Stimulated activated CD4-positive, alpha-beta T cell treated with anti-CD3 and anti-CD28 coated beads, Interleukin-4, amount 100 ng/mL, for 1 hour (primary cell): ENCODE measurements around the gene ACP4.

Experiments
- DNase-seq: peaks from one replicate; pipeline ENCODE4 v3.0.0-alpha.2; 2020

ACP4 gene

DNA sequence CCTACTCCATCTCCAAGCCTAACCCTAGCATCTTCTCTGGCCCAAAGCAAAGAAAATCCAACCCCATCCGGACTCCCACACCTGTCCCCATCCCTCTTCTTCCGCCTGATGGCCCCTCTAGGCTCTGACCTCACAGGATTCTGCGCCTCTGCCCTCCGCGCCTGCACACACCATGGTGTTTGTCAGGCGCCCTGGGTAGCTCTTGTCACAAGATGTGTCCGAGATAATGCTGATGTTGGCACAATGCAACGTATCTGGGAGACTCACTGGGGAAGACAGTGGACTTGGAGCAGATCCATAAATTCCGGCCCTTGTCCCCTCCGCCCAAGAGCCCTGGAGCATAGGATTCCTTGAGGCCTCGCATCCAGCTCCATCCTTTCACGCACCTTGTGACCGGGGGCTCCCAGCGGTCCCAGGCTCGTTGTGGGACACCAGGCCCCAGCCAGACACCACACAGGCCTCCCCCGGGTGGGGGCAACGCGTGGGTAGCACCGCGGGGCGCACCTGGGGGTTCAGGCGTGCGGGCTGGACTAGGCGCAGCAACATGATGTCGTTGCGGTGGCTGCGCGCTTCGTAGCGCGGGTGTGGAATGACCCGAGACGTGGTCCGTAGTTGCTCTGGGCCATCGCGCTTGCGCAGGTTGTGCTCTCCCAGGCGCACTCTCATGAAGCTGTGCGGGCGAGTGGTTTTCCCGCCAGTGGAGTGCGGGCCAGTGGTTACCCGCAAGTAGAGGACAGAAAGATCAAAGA, 36.5 kb downstream of the ACP4 start:
- no peak for DNase-seq

DNA sequence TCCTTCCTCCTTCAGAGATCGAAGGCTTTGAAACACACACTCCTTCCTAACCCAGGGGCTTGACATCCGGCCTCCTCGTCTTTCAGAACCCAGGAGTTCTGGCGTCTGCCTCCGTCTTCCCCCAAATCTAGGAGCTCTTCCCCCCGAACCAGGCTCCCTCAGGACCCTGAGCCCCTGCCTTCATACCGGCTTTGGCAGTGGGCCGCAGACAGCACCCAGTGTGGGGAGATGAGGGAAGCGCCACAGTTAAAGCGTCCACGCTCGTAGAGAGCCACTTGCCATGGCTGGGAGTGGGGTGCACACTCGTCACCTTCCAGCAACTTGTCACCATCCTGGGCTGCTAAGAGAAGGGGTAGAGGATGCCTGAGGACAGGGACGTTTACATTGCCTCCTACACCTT, 37.3 kb downstream of the ACP4 start:
- no peak for DNase-seq

DNA sequence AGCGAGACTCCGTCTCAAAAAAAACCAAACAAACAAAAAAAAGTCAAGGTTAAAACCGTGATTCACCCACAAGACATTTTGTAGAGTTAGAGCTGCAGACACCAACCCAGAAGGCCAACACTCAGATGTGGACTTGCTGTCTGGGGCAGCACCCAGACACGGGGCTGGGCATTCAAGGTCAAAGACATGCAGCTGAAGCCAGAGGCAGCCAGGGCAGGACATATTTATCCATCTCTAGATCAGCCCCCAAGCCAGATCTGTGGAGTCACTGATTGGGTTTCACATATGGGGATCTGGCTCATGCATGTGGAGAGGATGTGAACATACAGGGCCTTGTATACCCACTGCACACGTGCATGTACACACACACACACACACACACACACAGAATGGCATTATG, 39.6 kb downstream of the ACP4 start:
- no peak for DNase-seq

DNA sequence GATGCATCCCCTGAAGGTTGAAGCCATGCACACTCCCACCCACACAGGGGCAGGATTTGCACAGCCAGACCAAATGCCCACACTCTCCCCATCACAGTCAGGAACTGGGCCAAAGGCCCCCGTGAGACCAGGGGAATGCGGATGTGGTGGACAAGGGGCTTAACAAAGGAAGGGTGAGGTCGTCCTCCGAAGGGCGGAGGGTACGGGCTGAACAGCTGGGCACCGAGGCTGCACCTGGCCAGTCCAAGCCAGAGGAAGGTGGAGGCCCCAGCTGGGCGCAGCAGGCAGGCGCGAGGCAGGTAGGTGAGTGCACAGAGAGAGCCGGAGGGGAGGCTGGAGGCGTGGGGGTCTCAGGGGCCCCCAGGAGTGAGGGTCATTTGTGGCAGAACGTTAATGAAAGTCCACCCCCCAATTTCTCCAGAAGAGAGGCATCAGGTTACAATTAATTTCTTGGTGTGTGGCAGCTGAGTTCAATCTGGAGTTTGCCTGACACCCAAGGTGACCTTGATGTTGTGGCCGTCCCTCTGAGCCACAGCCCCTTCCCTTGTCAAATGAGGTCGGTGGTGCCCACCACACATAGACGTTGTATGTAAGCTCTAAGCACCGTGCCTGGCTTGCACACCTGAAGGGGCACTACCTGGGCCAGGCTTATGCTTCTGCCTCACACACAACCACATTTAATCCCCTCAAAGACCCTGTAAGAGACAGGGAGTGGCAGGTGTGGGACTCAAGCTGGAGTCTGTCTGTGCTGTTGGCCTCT, 40.2 kb downstream of the ACP4 start:
- no peak for DNase-seq

DNA sequence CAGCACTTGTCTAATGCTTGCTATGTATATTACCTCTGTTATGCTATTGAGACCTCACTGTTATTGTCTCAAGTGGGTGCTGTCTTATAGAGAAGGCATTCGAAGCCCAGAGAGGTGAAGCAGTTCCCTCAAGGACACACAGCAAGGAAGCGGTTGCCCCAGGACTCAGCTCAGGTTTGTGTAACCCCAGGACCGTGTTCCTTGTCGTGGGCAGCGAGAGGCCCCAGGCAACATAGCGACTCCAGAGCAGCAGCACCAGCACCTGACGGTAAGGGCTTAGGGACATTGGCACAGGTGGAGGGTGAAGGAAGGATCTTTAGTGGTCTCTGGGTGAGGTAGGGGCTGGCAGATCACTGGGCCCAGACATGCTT, 40.8 kb downstream of the ACP4 start:
- no peak for DNase-seq

DNA sequence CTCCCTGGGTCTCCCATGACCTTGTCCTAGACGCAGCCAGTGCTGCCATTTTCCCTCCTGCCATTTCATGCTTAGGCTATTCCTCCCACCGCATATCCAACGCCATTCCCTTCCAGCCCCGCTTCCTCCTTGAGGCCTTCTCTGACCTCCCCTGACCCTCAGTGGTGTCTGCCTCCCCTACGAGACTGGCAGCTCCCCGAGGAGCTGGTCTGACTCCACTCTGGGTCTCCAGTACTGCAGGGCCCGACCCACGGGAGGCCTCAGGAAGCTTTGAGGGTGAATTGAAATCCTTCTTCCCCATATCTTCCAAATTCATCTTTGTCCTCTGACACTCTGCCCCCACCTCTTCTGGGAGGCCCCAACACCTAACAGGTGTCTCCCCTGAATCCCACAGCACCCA, 42.5 kb downstream of the ACP4 start:
- DNase-seq, result no peak

DNA sequence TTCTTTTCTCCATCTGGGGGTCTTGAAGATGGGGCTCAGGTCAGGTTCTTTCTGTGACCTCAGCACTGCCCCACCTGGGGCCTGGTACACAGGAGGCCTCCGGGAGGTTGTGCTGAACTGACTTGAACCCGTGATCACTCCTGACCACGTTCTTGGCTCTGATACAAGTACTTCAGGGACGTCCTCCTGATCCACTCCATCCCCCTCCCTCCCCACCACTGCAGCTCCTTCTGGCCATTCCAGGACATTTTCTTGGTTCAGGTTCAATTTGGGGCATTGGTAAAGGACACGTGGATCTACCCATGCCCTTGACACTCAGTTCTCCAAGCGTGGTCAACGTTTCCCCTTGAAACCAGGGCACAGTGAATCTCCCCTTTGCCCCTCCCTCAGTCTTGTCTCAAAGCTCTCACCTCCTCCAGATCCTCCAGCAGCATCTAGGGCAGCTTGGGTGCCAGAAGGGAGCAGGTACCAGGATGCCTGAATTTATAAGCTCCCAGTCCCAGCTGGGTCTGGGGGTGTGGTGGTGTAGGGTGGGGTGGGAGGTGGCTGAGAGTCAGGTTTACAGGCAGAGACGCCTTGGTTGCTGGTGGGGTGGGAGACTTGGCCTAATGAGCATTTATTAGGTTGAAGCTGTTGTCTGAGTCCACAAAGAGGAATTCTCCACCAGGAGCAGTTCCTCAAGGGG, 43.0 kb downstream of the ACP4 start, which contains the start of gene KLK15:
TSS of gene KLK15 (minus strand) at position 458 of the 685 bp plus-strand sequence. CDS start 2,082 bp downstream, outside the sequence.
- DNase-seq, result no peak

DNA sequence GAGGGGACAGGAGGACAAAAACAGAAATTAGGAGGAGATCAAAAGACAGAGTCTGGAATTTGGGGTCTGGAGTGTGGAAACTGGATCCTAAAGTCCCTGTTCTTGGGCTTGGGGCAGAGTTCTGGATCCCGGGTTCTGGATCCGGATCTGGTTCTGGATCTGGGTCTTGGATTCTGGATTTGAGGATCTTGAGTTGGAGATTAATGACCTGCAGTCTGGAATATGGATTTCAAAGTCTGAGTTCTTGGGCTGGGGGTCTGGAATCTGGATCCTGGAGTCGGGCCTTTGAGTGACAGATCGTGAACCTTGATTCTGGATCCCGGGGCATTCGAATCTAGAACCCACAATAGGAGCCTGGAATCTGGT, 43.6 kb downstream of the ACP4 start:
- DNase-seq, result no peak

DNA sequence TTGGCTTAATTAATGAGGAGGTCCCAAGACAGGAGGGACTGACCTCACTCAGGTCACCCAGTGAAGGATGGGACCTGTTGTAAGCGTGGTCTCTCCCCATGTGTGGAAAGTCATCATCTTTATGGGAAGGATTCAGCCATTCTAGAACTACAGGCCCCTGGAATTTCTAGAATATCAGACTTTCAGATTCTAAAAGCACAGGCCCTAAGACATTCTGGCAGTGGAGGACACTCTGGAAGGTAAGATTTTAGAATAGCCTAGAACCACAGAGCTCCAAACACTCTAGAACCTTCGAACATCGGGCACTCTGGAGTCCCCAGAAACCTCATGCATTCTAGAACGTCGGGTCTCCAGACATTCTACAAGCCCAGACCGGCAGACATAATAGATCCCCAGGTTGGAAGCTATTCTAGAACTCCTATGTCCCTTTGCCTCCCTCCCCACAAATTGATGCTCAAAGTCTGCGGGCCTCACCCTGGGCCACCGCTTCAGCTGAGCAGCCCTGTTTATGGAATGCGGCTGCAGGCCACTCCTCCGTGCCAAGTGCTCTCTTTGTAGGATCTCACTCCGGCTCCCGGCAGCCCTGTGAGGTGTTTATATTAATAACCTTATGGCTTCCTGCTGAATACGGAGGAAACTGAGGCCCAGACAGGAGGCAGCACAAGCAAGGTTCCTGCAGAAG, 45.0 kb downstream of the ACP4 start:
- DNase-seq, result no peak

DNA sequence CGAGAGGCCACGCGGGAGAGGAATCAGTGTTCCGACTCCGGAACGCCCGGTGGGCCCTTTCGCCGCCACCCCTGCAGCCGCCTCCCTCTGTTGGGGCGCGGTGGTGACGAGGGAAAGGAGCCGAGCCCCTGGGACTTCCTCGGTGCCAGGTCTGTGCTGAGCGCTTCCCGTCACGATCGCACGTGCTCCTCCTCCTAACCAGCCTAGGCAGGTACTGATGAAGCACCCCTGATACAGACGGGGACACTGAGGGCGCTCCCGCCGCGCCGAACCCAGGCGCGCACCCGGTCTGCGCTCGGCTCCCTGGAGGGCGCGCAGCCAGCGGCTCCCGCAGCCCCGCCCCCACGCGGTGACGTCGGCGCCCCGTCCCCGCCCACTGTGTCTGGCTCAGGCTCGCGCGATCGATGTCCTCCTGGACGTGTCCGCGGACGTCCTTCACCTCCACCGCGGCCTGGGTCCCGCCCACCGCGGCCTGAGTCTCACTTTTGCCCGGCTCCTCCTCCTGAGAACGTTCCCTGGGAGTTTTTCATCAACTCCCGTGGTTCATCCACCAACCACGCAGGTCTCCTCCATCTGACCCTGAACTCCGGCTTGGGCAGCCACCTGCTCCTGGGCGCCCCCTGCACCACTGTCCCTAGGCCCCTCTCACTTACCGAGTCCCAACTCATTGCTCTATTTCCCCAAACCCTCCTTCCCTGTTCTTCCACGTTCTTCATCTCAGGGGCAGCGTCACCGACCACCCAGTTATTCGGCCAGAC, 45.7 kb downstream of the ACP4 start:
- DNase-seq, result peak; percentile 77

DNA sequence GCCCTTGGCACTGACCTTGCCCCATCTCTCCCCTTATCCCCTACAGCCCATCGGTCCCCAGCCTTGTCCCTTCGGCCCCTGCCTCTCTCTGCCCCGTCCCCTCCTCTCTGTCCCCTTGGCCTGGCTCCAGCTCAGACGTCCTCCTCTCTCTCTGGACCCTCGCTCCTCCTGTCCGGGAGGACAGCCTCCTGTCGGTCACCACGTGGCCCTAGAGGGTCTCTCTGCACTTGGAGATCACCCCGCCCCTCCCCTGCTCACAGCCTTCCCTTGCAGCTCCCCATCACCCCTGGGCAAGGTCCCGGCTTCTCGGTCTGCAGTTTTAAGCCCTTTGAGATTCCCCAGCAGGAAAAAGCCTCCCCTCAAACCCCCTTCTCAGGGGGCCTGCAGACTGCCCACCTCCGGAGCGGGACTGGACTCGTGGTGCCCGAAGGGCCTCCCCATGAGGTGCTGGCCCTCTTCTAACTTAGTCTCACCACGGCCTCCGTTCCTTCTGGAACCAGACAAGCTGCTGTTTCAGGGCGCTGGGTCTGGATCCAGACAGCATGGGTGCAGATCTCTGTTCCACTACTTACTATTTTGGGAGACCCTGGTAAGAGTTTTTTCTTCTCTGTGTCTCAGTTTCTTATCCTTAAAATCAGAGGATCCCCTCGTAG, 46.5 kb downstream of the ACP4 start:
- no peak for DNase-seq

DNA sequence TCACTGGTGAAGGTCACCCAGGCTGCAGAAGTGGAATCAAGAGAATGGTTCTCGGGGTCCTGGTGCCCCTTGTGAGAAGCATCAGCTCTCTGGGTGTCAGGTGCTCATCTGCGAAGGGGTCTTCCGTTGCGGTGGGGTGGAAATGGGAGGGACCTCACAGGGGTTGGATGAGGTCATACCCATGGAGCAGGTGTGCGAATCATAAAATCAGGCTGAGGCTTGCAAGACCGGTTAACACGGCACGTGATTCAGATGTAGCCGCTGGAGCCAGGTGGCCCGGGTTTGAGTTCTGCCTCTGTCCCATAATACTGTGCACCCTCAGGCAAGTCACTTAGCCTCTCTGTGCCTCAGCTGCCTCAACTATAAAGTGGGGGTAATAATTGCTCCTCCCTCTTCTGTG, 47.1 kb downstream of the ACP4 start:
- no peak for DNase-seq

DNA sequence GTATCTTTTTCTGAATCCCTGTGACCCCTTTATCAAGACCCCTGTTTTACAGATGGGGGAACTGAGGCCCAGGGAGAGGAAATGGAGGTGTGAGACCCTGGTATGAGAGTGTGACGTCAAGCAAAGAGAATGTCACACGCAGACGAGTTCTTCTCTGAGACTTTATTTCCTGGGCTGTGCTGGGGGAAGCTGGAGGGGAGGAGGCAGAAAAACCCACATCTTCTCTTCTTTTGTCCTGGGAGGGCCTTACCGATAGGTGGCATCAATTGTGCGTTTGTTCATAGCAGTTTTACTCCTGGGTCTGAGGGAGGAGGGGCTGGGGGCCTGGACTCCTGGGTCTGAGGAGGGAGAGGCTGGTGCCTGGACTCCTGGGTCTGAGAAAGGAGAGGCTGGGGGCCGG, 48.0 kb downstream of the ACP4 start:
- DNase-seq, result no peak

DNA sequence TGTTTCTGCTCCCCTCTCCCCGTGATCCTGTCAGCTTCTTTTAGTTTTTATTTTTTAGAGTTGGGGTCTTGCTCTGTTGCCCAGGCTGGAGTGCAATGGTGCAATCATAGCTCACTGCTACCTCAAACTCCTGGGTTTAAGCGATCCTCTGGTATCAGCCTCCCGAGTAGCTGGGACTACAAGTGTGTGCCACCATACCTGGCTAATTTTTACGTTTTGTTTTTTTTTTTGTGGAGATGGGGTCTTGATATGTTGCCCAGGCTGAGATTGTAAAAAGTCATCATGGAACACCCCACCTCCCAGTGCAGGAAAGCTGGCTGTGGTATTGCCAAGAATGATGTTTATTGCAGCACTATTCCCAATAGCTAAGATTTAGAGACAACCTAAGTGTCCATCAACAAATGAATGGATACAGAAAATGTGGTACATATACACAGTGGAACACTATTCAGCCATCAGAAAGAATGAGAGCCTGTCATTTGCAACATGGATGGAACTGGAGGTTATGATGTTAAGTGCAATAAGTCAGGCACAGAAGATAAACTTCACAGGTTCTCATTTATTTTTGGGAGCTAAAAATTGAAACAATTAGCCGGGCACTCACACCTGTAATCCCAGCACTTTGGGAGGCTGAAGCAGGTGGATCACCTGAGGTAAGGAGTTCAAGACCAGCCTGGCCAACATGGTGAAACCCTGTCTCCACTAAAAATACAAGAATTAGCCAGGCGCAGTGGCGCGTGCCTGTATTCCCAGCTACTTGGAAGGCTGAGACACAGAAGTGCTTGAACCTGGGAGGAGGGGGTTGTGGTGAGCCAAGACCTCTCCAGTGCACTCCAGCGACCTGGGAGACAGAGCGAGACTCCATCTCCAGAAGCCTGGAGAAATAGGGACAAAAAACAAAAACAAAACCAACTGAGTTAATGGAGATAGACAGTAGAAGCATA, 49.8 kb downstream of the ACP4 start:
- no peak for DNase-seq

DNA sequence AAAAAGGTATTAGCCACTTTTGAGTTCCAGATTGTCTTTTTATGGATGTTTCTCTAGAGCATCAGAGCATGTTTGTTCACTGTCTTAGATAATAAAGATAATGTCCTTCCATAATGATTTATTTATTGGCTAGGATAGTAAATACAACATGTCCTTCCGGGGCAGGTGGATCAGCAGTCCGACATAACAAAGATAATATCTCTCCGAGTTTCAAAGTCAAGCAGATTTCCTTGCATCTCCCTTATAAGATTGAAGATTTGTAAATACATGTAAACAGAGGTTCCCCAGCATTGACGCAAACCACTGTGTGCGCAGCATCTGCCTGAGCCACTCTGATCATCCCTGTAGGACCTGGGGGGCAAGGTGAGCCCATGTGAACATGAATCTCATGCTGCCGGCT, 51.9 kb downstream of the ACP4 start:
- no peak for DNase-seq

DNA sequence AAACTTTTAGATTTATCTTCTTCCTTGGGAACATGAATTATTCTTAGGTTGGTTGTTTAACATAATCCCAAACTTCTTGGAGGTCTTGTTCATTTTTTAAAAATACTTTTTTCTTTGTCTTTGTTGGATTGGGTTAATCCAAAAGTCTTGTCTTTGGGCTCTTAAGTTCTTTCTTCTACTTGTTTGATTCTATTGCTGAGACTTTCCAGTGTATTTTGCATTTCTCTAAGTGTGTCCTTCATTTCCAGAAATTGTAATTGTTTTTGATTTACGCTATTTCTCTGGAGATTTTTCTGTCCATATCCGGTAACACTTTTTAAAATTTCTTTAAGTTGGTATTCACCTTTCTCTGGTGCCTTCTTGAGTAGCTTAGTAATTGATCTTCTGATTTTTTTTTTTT, 53.0 kb downstream of the ACP4 start:
- no peak for DNase-seq

DNA sequence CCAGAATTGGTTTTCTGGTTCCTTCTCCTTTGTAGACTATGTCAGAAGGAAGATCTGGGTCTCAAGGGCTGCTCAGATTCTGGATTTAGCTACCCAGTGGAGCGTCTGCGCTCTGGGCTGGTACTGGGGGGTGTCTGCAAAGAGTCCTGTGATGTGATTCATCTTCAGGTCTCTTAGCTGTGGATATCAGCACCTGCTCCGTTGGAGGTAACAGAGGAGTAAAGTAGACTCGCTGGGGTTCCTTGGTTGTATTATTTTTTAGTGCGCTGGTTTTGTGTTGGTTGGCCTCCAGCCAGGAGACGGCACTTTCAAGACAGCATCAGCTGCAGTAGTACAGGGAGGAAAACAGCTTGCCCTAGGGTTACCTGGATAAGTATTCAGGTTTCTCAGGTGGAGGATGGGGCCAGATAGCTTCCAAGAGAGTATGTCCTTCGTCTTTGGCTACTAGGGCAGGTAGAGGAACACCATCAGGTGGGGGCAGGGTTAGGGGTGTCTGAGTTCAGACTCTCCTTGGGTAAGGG, 53.5 kb downstream of the ACP4 start:
- DNase-seq, result no peak

DNA sequence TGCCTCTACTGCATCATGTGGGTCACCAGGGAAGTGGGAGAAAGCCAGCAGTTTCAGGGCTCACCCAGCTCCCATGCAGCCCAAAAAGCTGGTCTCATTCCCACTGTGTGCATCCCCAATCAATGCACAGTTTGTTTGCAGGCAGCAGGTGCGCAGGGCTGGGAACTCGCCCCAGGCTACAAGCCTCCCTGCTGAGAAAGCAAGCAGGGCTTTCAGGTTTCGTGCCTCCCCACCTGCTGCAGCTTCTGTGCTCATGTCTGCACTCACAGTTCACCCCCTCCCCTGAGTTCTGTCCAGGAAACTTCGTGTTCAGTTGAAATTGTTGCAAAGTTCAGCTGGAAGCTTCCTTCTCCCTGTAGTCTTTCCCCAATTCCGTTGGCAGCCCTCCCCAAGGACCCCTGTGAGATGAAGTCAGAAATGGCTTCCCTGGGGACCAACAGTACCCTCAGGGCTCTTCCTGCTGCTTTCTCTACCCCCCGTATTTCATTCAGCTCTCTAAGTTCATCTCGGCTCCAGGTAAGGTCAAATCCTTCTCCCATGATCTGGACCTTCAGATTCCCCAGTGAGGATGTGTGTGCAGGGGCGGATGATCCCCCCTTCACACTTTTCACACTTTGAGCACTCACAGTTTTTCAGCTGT, 54.2 kb downstream of the ACP4 start:
- DNase-seq, result no peak
